Cardiac fibroblast (primary cell): ENCODE data around the gene GLG1.

Experiments used
- DNase-seq, 2 donors: peaks; one replicate each; pipeline versions ENCODE4 v3.0.0 to v3.0.0-alpha.2; 2010; ENCODE audit warnings: low read depth in 2 of 2
- H3K4me3 ChIP-seq, 2 donors: replicated peaks in 1 of 2; 1 replicate in 1 of 2; 2 replicates in 1 of 2; pipeline ENCODE4 v1.5.1; 2011; ENCODE audit warnings: low read depth in 2 of 2, low read length in 2 of 2, mild to moderate bottlenecking in 2 of 2, moderate library complexity in 1 of 2
- TF ChIP-seq, protein P1 (sequence below): IDR thresholded peaks from one replicate; pipeline ENCODE4 v1.5.1; 2011; ENCODE audit warnings: low read depth, mild to moderate bottlenecking, low read length, inconsistent platforms

The GLG1 gene

DNA sequence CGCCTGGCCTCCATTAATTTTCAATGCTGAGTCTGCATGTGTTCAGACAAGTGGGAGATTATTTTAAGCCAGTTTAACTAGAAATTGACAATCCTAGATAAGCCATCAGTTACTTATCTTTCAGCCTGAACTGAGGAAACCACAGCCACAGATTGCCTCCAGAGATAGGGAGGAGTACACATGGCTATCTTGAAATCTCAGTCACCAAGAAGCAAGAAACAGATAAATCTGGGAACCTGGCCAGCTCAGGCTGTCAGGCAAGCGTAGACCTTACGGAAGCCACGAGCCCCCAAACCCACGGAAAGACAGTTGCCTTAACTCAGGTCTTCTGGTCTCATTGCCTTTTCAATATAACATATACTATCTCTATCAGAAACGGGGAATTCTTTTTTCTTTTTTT is 2.0 kb upstream of the GLG1 start:
- DNase-seq, result no peak
- no peak overlapping the region for H3K4me3 ChIP-seq
- TF ChIP-seq, protein P1, sequence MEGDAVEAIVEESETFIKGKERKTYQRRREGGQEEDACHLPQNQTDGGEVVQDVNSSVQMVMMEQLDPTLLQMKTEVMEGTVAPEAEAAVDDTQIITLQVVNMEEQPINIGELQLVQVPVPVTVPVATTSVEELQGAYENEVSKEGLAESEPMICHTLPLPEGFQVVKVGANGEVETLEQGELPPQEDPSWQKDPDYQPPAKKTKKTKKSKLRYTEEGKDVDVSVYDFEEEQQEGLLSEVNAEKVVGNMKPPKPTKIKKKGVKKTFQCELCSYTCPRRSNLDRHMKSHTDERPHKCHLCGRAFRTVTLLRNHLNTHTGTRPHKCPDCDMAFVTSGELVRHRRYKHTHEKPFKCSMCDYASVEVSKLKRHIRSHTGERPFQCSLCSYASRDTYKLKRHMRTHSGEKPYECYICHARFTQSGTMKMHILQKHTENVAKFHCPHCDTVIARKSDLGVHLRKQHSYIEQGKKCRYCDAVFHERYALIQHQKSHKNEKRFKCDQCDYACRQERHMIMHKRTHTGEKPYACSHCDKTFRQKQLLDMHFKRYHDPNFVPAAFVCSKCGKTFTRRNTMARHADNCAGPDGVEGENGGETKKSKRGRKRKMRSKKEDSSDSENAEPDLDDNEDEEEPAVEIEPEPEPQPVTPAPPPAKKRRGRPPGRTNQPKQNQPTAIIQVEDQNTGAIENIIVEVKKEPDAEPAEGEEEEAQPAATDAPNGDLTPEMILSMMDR, result no peak

- no peak overlapping the region for H3K4me3 ChIP-seq
- TF ChIP-seq, protein P1, result no peak
- DNase-seq, result no peak
Observed at GRCh38 chr16:74608381-74608780, 1.5 kb upstream of the GLG1 start.

- TF ChIP-seq, protein P1, result no peak
- H3K4me3 ChIP-seq, result no peak overlapping the region
- DNase-seq, result no peak
Observed at GRCh38 chr16:74607962-74608356, 1.0 kb upstream of the GLG1 start.

- no peak for DNase-seq
- H3K4me3 ChIP-seq, result peak overlapping the region; percentile 94 to 99
- TF ChIP-seq, protein P1, result no peak
Observed at GRCh38 chr16:74607310-74607961, 522 bp upstream of the GLG1 start.

DNA sequence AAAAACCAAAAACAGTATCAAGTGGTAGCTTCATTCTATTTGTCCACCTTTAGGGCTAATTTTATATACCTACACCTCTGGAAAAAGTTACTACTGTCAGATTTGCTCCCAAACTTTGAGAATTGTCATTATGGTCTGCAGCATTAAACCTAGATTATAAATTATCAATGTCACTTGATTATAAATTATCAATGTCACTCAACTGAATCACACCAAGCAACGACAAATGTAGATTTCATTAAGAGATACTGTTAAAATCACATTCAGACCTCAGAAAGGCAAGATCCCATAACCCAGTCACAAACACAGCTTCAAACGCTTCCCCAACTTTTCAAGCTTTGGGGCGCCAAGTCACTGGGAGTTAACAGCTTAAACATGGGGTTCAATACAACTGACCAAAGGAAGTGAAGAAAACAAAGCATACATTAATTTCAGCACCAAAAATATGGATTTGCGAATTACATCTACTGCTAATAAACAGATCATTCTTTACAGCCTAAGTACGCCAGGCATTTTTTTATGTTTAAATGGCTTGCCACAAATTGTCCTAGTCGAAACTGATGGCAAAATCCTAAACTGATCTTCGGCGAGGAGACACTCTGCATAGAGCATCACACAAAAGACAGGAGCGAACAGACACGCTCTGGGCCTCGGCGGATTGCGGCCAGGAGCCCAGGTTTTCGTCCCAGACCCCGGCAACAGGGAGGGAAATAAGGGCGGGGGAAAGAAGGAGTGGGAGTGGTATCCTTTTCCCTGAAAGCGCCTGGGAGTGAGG is 981 bp downstream of the GLG1 start:
- no peak for DNase-seq
- TF ChIP-seq, protein P1, result no peak

DNA sequence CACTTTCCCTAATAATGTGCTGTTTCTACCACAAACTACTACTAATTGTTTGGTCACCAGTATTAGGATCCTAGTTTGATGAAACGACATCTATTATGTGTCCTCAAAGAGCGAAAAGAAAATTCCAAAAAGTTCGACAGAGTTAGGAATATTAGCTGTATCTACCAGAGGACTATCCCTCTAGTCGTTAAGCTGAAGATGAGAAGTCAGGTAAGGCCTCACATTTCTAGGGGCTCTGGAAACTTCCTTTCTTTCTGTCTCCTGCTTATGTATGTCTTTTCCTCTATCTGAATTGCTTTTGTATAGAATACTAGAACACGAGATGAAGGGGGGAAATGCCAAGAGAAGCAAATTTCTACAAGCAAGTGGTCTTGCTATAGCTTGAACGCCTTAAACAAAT is 1.6 kb downstream of the GLG1 start:
- TF ChIP-seq, protein P1, result no peak
- no peak for DNase-seq
- H3K4me3 ChIP-seq, result peak overlapping the region; percentile 94 to 99

More for the DNA sequence above, 981 bp downstream of the GLG1 start:
- H3K4me3 ChIP-seq, result peak overlapping the region; percentile 94 to 99
